Dermis blood vessel endothelial cell (primary cell): ENCODE data around the gene KRTAP13-4. TPM values are rescaled to one million over a fixed set of nuclear protein-coding genes. Genes with fewer than 3 reads are reported as not detected.

Source experiments
- total RNA-seq: library from RNA; depleted of rRNA; stranded (reverse); fragments of >200 nt; gene quantifications from 2 replicates; pipeline ENCODE4 v1.2.3, GENCODE V29; 2014

Gene KRTAP13-4
- total RNA-seq, 1 donor from 2014 or later = not detected

Other genes starting within 250 kb of the KRTAP13-4 start
- not detected in 2 replicates for gene CLDN8, start 214.1 kb upstream of the KRTAP13-4 start, total RNA-seq
- gene KRTAP24-1, start 147.3 kb upstream of the KRTAP13-4 start, total RNA-seq = not detected in 2 replicates
- not detected in 2 replicates for gene KRTAP25-1, start 140.7 kb upstream of the KRTAP13-4 start, total RNA-seq
- gene KRTAP26-1, start 109.9 kb upstream of the KRTAP13-4 start, total RNA-seq = not detected in 2 replicates
- gene KRTAP27-1, start 92.5 kb upstream of the KRTAP13-4 start, total RNA-seq = not detected in 2 replicates
- not detected in 2 replicates for gene KRTAP23-1, start 81.6 kb upstream of the KRTAP13-4 start, total RNA-seq
- not detected in 2 replicates for gene KRTAP13-2, start 57.9 kb upstream of the KRTAP13-4 start, total RNA-seq
- gene KRTAP13-1, start 34.2 kb upstream of the KRTAP13-4 start, total RNA-seq = not detected in 2 replicates
- not detected in 2 replicates for gene KRTAP13-3, start 4.3 kb upstream of the KRTAP13-4 start, total RNA-seq
- not detected in 2 replicates for gene KRTAP15-1, start 10.1 kb downstream of the KRTAP13-4 start, total RNA-seq
- not detected in 2 replicates for gene KRTAP19-1, start 50.1 kb downstream of the KRTAP13-4 start, total RNA-seq
- not detected in 2 replicates for gene KRTAP19-2, start 57.2 kb downstream of the KRTAP13-4 start, total RNA-seq
- not detected in 2 replicates for gene KRTAP19-3, start 61.8 kb downstream of the KRTAP13-4 start, total RNA-seq
- not detected in 2 replicates for gene KRTAP19-4, start 66.9 kb downstream of the KRTAP13-4 start, total RNA-seq
- not detected in 2 replicates for gene KRTAP19-5, start 71.9 kb downstream of the KRTAP13-4 start, total RNA-seq
- gene KRTAP19-6, start 111.6 kb downstream of the KRTAP13-4 start, total RNA-seq = not detected in 2 replicates
- not detected in 2 replicates for gene KRTAP19-7, start 131.1 kb downstream of the KRTAP13-4 start, total RNA-seq
- not detected in 2 replicates for gene KRTAP22-2, start 160.2 kb downstream of the KRTAP13-4 start, total RNA-seq
- not detected in 2 replicates for gene KRTAP6-3, start 162.2 kb downstream of the KRTAP13-4 start, total RNA-seq
- not detected in 2 replicates for gene KRTAP6-2, start 168.7 kb downstream of the KRTAP13-4 start, total RNA-seq
- not detected in 2 replicates for gene KRTAP22-1, start 170.9 kb downstream of the KRTAP13-4 start, total RNA-seq
- gene KRTAP6-1, start 183.7 kb downstream of the KRTAP13-4 start, total RNA-seq = not detected in 2 replicates
- gene KRTAP20-1, start 186.2 kb downstream of the KRTAP13-4 start, total RNA-seq = not detected in 2 replicates
- gene KRTAP20-4, start 190.4 kb downstream of the KRTAP13-4 start, total RNA-seq = not detected in 2 replicates
- gene KRTAP20-2, start 205.0 kb downstream of the KRTAP13-4 start, total RNA-seq = not detected in 2 replicates
- gene KRTAP20-3, start 212.6 kb downstream of the KRTAP13-4 start, total RNA-seq = not detected in 2 replicates